ENCODE results near the gene BBX. TPM values are rescaled to one million over a fixed set of nuclear protein-coding genes. Genes with fewer than 3 reads are reported as not detected.

The BBX gene
- total RNA-seq: 38.0 and 70.5 TPM in 2 replicates

GRCh38 chr3:107522510-107523288 lies at the start of gene BBX:
Gene BBX (plus strand): TSS chr3:107522962. CDS start chr3:107710461, 187,499 bp downstream.

Other genes starting within 250 kb of the BBX start
- not detected in 2 replicates for gene CCDC54, start 145.5 kb upstream of the BBX start, total RNA-seq